Body of pancreas (tissue), 4 donors: ENCODE results near the gene LRRC45.

Experiments used
- POLR2A ChIP-seq, 3 donors: fragments of 450-650 bp; IDR thresholded peaks; one replicate each; pipeline ENCODE4 v1.6.1; 2016; ENCODE audit warnings: antibody characterized with exemption in 3 of 3, mild to moderate bottlenecking in 2 of 3
- TF ChIP-seq, protein P1 (sequence below), 7 experiments: fragments of 450-650 bp in 4 of 7; fragments of 200-600 bp in 3 of 7; sonication (generic) in 3 of 7; IDR thresholded peaks; one replicate each; pipeline ENCODE4 v1.5.1; 2016 to 2019; ENCODE audit warnings: antibody characterized with exemption in 7 of 7

DNA sequence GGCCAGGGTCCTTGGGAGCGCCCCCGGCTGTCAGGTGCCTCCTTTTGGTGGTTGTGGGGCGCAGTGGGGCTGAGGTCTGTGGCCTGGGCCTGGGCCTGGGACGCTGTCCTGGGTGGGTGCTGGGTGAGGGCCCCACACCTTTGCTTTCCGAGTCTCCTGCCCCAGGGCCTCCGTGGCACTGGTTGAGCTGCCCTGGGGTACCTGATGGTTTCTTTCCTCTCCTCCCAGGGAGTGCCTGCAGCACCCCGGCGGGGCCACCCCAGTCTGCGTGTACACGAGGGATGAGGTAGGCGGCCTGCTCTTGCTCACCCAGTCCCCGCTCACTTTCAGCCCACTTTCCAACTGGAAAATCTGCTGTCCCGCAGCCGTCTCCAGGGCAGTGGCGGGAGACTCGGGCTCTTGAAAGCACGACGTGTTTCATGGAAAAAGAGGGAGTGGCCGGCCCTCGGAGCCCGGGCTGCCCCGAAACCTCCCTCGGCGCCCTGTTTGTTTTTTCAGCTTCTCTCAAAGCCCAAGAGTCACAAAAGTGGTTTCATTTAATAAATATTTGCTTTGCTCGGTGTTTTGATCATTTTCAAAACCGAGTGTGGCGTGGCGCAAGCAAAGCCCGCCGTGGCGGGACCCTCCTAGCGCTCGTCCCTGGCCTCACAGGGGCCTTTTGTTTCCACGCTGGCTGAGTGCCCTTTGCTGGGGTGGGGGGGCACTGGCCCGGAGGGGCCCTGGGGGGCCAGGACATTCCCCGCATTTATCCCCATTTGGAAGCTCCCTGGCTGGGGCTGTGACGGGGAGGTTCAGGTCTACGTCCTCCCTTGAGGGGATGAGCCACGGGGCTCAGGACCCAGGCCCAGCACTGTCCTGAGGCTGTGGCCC lies 28.3 kb upstream of the LRRC45 start:
- TF ChIP-seq, protein P1, sequence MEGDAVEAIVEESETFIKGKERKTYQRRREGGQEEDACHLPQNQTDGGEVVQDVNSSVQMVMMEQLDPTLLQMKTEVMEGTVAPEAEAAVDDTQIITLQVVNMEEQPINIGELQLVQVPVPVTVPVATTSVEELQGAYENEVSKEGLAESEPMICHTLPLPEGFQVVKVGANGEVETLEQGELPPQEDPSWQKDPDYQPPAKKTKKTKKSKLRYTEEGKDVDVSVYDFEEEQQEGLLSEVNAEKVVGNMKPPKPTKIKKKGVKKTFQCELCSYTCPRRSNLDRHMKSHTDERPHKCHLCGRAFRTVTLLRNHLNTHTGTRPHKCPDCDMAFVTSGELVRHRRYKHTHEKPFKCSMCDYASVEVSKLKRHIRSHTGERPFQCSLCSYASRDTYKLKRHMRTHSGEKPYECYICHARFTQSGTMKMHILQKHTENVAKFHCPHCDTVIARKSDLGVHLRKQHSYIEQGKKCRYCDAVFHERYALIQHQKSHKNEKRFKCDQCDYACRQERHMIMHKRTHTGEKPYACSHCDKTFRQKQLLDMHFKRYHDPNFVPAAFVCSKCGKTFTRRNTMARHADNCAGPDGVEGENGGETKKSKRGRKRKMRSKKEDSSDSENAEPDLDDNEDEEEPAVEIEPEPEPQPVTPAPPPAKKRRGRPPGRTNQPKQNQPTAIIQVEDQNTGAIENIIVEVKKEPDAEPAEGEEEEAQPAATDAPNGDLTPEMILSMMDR (IDR thresholded peaks at IDR 0.05), result no peak
- TF ChIP-seq POLR2A (IDR thresholded peaks at IDR 0.05), result no peak
